AG04449 (cell line): Measurements from ENCODE around the gene CRB2.

ENCODE experiments used
- CTCF ChIA-PET: fragments of 350-600 bp; formaldehyde crosslinking; extraction: SDS; loops from one replicate; lab custom pipeline; 2021; ENCODE audit warnings: antibody characterized with exemption; lab: Yijun Ruan, JAX
- POLR2A ChIA-PET: fragments of 400-600, 350-600 bp; formaldehyde crosslinking; extraction: SDS; loops from one replicate; lab custom pipeline; 2020; ENCODE audit warnings: antibody characterized with exemption, inconsistent platforms; lab: Yijun Ruan, JAX
- DNase-seq: peaks from one replicate; pipeline ENCODE4 v3.0.0-alpha.2; 2010; ENCODE audit warnings: low read depth, low spot score
- H3K4me3 ChIP-seq: 2 replicates; pipeline ENCODE4 v1.5.1; 2011; ENCODE audit warnings: low read depth, mild to moderate bottlenecking, control low read depth, low read length
- TF ChIP-seq, protein P1 (sequence below): IDR thresholded peaks from one replicate; pipeline ENCODE4 v1.5.1; 2011; ENCODE audit warnings: mild to moderate bottlenecking, moderate library complexity, low read length, control low read depth, inconsistent platforms; ENCODE audit not compliant: insufficient read depth; ENCODE audit errors: missing control alignments

The CRB2 gene

DNA sequence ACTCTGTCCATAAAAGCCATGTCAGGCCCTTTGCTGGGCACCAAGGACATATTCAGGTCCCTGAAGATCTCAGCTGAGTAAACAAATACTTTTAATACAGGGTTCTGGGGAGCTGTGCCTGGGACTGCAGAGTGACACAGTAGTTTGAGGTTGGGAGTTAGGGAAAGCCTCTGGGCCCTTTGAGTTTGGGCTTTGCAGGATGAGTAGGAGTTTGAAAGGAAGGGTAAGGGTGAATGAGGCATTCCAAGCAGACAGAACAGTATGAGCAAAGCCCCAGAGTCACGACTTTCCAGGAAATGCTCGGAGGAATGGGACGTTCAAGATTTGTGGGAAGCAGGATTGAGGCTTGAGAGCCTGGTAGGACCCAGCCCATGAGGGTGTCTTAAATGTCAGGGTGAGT, 13.3 kb downstream of the CRB2 start:
- CTCF ChIA-PET, result interaction anchor here (0.6 to 3.3 kb wide), 4 partner anchors 13 to 288 kb away, joined by 3 to 13 read pairs (median 3); no protein-coding TSS in a partner anchor
- no peak for DNase-seq
- H3K4me3 ChIP-seq, result no peak overlapping the region
- POLR2A ChIA-PET, result no interaction called here
- TF ChIP-seq, protein P1, sequence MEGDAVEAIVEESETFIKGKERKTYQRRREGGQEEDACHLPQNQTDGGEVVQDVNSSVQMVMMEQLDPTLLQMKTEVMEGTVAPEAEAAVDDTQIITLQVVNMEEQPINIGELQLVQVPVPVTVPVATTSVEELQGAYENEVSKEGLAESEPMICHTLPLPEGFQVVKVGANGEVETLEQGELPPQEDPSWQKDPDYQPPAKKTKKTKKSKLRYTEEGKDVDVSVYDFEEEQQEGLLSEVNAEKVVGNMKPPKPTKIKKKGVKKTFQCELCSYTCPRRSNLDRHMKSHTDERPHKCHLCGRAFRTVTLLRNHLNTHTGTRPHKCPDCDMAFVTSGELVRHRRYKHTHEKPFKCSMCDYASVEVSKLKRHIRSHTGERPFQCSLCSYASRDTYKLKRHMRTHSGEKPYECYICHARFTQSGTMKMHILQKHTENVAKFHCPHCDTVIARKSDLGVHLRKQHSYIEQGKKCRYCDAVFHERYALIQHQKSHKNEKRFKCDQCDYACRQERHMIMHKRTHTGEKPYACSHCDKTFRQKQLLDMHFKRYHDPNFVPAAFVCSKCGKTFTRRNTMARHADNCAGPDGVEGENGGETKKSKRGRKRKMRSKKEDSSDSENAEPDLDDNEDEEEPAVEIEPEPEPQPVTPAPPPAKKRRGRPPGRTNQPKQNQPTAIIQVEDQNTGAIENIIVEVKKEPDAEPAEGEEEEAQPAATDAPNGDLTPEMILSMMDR, result no peak

DNA sequence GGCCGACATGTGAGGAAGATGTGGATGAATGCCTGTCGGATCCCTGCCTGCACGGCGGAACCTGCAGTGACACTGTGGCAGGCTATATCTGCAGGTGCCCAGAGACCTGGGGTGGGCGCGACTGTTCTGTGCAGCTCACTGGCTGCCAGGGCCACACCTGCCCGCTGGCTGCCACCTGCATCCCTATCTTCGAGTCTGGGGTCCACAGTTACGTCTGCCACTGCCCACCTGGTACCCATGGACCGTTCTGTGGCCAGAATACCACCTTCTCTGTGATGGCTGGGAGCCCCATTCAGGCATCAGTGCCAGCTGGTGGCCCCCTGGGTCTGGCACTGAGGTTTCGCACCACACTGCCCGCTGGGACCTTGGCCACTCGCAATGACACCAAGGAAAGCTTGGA, 14.1 kb downstream of the CRB2 start:
- TF ChIP-seq, protein P1, result no peak
- ChIA-PET POLR2A (no interaction called here), CTCF (interaction anchor here (1.0 to 3.3 kb wide), 3 partner anchors 16 to 20 kb away, joined by 3 to 13 read pairs (median 4); no protein-coding TSS in a partner anchor)
- H3K4me3 ChIP-seq, result no peak overlapping the region
- DNase-seq, result no peak

DNA sequence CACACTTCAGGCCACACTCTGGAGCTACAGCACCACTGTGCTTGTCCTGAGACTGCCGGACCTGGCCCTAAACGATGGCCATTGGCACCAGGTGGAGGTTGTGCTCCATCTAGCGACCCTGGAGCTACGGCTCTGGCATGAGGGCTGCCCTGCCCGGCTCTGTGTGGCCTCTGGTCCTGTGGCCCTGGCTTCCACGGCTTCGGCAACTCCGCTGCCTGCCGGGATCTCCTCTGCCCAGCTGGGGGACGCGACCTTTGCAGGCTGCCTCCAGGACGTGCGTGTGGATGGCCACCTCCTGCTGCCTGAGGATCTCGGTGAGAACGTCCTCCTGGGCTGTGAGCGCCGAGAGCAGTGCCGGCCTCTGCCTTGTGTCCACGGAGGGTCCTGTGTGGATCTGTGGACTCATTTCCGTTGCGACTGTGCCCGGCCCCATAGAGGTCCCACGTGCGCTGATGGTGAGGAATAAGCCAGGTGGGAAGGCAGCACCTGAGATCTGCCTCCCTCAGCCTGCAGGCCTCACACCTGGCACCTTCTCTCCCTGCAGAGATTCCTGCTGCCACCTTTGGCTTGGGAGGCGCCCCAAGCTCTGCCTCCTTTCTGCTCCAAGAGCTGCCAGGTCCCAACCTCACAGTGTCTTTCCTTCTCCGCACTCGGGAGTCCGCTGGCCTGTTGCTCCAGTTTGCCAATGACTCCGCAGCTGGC, 14.7 kb downstream of the CRB2 start:
- POLR2A ChIA-PET, result no interaction called here
- TF ChIP-seq, protein P1, result no peak
- DNase-seq, result no peak
- CTCF ChIA-PET, result interaction anchor here (0.7 to 1.7 kb wide), 4 partner anchors 9 to 295 kb away, joined by 3 to 5 read pairs (median 4); no protein-coding TSS in a partner anchor
- no peak overlapping the region for H3K4me3 ChIP-seq

DNA sequence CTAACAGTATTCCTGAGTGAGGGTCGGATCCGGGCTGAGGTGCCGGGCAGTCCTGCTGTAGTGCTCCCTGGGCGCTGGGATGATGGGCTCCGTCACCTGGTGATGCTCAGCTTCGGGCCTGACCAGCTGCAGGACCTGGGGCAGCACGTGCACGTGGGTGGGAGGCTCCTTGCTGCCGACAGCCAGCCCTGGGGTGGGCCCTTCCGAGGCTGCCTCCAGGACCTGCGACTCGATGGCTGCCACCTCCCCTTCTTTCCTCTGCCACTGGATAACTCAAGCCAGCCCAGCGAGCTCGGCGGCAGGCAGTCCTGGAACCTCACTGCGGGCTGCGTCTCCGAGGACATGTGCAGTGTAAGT, 15.2 kb downstream of the CRB2 start:
- H3K4me3 ChIP-seq, result no peak overlapping the region
- ChIA-PET CTCF (interaction anchor here (0.7 to 1.7 kb wide), 3 partner anchors 10 to 296 kb away, joined by 3 to 5 read pairs (median 4); no protein-coding TSS in a partner anchor), POLR2A (no interaction called here)
- DNase-seq, result no peak
- TF ChIP-seq, protein P1, result no peak

DNA sequence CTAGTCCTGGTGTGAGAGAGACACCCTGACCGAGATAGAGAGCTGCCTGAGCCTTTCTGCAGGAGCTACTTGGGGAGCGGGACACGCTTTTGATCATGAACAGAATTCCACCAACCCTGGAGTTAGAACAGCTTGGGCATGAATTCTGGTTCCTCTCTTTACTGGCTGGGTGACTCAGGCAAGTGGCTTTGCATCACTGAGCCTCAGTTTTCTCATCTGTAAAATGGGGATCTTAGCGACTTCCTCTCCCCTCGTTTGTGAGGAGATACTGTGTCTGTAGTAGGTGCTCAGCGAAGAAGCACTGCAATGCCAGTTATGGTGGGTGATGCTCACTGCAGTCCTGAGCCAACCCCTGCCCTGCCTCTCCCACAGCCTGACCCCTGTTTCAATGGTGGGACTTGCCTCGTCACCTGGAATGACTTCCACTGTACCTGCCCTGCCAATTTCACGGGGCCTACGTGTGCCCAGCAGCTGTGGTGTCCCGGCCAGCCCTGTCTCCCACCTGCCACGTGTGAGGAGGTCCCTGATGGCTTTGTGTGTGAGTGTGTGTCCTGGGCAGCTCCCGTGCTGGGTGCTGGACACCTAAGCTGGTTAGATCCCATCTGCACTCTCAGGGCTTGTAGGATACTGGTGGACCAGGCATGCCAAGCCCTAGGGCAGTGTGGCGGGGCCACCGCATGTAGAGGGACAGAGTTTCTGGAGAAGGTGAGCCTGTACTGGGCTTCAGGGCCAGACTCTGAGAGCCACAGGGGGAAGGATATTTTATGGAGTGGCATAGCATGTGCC, 16.0 kb downstream of the CRB2 start:
- H3K4me3 ChIP-seq, result no peak overlapping the region
- ChIA-PET POLR2A (no interaction called here), CTCF (interaction anchor here (1.0 to 1.2 kb wide), 2 partner anchors 10 to 27 kb away, joined by 4 to 5 read pairs; no protein-coding TSS in a partner anchor)
- TF ChIP-seq, protein P1, result no peak
- DNase-seq, result no peak
